A549 (cell line): Measurements from ENCODE around the gene NEDD9.

ENCODE experiments used
- CEBPB ChIP-seq, 2 experiments: fragments of >200 bp in 1 of 2; sonication (Bioruptor Twin) in 1 of 2; formaldehyde crosslinking in 1 of 2; IDR thresholded peaks; 2 replicates each; pipeline ENCODE4 v1.6.1; 2012 to 2016
- CTCF ChIP-seq: fragments of >200 bp; sonication (Bioruptor Twin); formaldehyde crosslinking; IDR thresholded peaks from 3 replicates; pipeline ENCODE4 v1.5.1; 2016
- EP300 ChIP-seq, 2 experiments: fragments of >200 bp; sonication (Bioruptor Twin); formaldehyde crosslinking; IDR thresholded peaks; 2 replicates in 1 of 2; 3 replicates in 1 of 2; pipeline ENCODE4 v1.6.1; 2016 to 2017
- HDAC2 ChIP-seq: fragments of 200-600 bp; sonication (generic); IDR thresholded peaks from 2 replicates; pipeline ENCODE4 v1.6.1; 2016
- KDM5A ChIP-seq: fragments of 200-600 bp; sonication (generic); IDR thresholded peaks from 2 replicates; pipeline ENCODE4 v1.6.1; 2016; ENCODE audit warnings: antibody characterized with exemption, mild to moderate bottlenecking
- MAFK ChIP-seq: fragments of 450-650 bp; IDR thresholded peaks from 2 replicates; pipeline ENCODE4 v1.6.1; 2014; ENCODE audit not compliant: partially characterized antibody
- MAZ ChIP-seq: fragments of 150-350 bp; IDR thresholded peaks from 2 replicates; pipeline ENCODE4 v1.6.1; 2014; ENCODE audit warnings: antibody characterized with exemption, low read depth, low read length, borderline replicate concordance
- MYC ChIP-seq: IDR thresholded peaks from 2 replicates; pipeline ENCODE4 v1.6.1; 2012; ENCODE audit warnings: mild to moderate bottlenecking, inconsistent platforms, low read length, improper control_type of control experiment, borderline replicate concordance
- NFE2L2 ChIP-seq: fragments of 150-350 bp; conservative IDR thresholded peaks from 2 replicates; pipeline ENCODE4 v1.6.1; 2014; ENCODE audit warnings: low read length
- POLR2A ChIP-seq: IDR thresholded peaks from 2 replicates; pipeline ENCODE4 v1.6.1; 2012; ENCODE audit warnings: mild to moderate bottlenecking, low read length
- RAD21 ChIP-seq, 2 experiments: fragments of >200 bp in 1 of 2; sonication (Bioruptor Twin) in 1 of 2; formaldehyde crosslinking in 1 of 2; IDR thresholded peaks in 1 of 2; conservative IDR thresholded peaks in 1 of 2; 2 replicates in 1 of 2; 3 replicates in 1 of 2; pipeline ENCODE4 v1.6.1; 2012 to 2018; ENCODE audit warnings: inconsistent platforms in 1 of 2
- RFX5 ChIP-seq: fragments of 450-650 bp; IDR thresholded peaks from 2 replicates; pipeline ENCODE4 v1.7.1; 2014; ENCODE audit warnings: antibody characterized with exemption, mild to moderate bottlenecking, moderate library complexity

- TF ChIP-seq CTCF (no peak), MYC (no peak), MAZ (no peak), RAD21 (conservative IDR thresholded peaks at IDR 0.05 in 1 of 2, IDR thresholded peaks at IDR 0.05 in 1 of 2) (no peak), EP300 (IDR thresholded peaks at IDR 0.05) (no peak), HDAC2 (no peak), CEBPB (IDR thresholded peaks at IDR 0.05) (no peak), KDM5A (no peak), POLR2A (no peak), MAFK (no peak), RFX5 (no peak), NFE2L2 (no peak)
These were observed 18.9 kb downstream of the NEDD9 start for GRCh38 chr6:11213422-11214021.
